ENCODE data around the gene ITGAE.

DNA sequence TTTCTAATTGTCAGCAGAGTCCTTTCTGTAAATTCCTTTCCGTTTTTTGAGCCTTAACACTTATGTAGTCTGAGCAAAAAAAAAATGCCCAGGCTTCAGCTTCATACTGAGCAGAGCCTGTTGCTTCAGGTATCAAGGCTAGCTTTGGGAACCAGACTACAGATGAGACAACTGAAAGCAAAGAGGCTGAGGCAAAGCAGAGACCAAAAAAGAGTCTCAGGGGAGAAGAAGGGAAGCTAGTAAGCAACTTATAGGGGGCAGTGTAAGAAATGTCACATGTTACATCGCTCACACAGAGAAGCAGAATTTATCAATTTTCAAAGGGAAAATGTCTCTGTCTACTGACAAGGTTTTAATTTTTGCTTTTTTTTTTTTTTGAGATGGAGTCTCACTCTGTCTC lies 73.9 kb downstream of the ITGAE start:
- TF ChIP-seq, protein P1, sequence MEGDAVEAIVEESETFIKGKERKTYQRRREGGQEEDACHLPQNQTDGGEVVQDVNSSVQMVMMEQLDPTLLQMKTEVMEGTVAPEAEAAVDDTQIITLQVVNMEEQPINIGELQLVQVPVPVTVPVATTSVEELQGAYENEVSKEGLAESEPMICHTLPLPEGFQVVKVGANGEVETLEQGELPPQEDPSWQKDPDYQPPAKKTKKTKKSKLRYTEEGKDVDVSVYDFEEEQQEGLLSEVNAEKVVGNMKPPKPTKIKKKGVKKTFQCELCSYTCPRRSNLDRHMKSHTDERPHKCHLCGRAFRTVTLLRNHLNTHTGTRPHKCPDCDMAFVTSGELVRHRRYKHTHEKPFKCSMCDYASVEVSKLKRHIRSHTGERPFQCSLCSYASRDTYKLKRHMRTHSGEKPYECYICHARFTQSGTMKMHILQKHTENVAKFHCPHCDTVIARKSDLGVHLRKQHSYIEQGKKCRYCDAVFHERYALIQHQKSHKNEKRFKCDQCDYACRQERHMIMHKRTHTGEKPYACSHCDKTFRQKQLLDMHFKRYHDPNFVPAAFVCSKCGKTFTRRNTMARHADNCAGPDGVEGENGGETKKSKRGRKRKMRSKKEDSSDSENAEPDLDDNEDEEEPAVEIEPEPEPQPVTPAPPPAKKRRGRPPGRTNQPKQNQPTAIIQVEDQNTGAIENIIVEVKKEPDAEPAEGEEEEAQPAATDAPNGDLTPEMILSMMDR (IDR thresholded peaks at IDR 0.05) = no peak
- TF ChIP-seq POLR2A (IDR thresholded peaks at IDR 0.05) = no peak
